Measurements from ENCODE around the gene CISTR.
"Not testable (repeated sequence)": the region's sequence is repeated elsewhere in the genome, so short reads cannot be mapped to it uniquely, and the experiment has no call there.

Gene CISTR

GRCh38 chr12:53720946-53721345 lies 30.8 kb downstream of the CISTR start:
- Mint-ChIP-seq H3K9me3 (no peaks in the 10 kb centered on the region), H3K27ac (no peak overlapping the region), H3K36me3 (ENCODE audit: low read depth) (peaks cover 68% of the 10 kb centered on the region), H3K4me3 (no peak overlapping the region), H3K4me1 (peaks cover 22% of the 10 kb centered on the region), H3K27me3 (ENCODE audit: low read depth, poor library complexity) (peaks cover 14% of the 10 kb centered on the region)
- DNase-seq: no peak
- TF ChIP-seq CTCF (IDR thresholded peaks at IDR 0.05): no peak

- no peak for TF ChIP-seq CTCF (IDR thresholded peaks at IDR 0.05)
- Mint-ChIP-seq H3K4me1 (peaks cover 18% of the 10 kb centered on the region), H3K27me3 (ENCODE audit: low read depth, poor library complexity) (peaks cover 17% of the 10 kb centered on the region), H3K27ac (no peak overlapping the region), H3K9me3 (no peaks in the 10 kb centered on the region), H3K4me3 (no peak overlapping the region), H3K36me3 (ENCODE audit: low read depth) (peaks cover 74% of the 10 kb centered on the region)
- no peak for DNase-seq
Observed at GRCh38 chr12:53719649-53720048, 32.1 kb downstream of the CISTR start.

- peaks cover 23% of the 10 kb centered on the region for H3K27me3 Mint-ChIP-seq (ENCODE audit: low read depth, poor library complexity)
- H3K36me3 Mint-ChIP-seq (ENCODE audit: low read depth): peaks cover 71% of the 10 kb centered on the region
- not testable (repeated sequence) for DNase-seq, H3K4me3 Mint-ChIP-seq, H3K9me3 Mint-ChIP-seq, H3K27ac Mint-ChIP-seq
- peaks cover 16% of the 10 kb centered on the region for H3K4me1 Mint-ChIP-seq
Observed at GRCh38 chr12:53718567-53718966, 33.2 kb downstream of the CISTR start.

GRCh38 chr12:53717319-53717718 lies 34.5 kb downstream of the CISTR start:
- no peak overlapping the region for H3K27ac Mint-ChIP-seq
- H3K4me3 Mint-ChIP-seq: no peak overlapping the region
- H3K4me1 Mint-ChIP-seq: peaks cover 10% of the 10 kb centered on the region
- TF ChIP-seq CTCF (IDR thresholded peaks at IDR 0.05): no peak
- H3K27me3 Mint-ChIP-seq (ENCODE audit: low read depth, poor library complexity): peaks cover 34% of the 10 kb centered on the region
- H3K9me3 Mint-ChIP-seq: no peaks in the 10 kb centered on the region
- no peak for DNase-seq
- H3K36me3 Mint-ChIP-seq (ENCODE audit: low read depth): peaks cover 71% of the 10 kb centered on the region

GRCh38 chr12:53714004-53714403 lies 37.8 kb downstream of the CISTR start:
- H3K4me3 Mint-ChIP-seq: no peak overlapping the region
- H3K27ac Mint-ChIP-seq: no peak overlapping the region
- peaks cover 23% of the 10 kb centered on the region for H3K4me1 Mint-ChIP-seq
- no peak for DNase-seq
- TF ChIP-seq CTCF (IDR thresholded peaks at IDR 0.05): no peak
- peaks cover 41% of the 10 kb centered on the region for H3K36me3 Mint-ChIP-seq (ENCODE audit: low read depth)
- H3K27me3 Mint-ChIP-seq (ENCODE audit: low read depth, poor library complexity): peaks cover 61% of the 10 kb centered on the region
- no peaks in the 10 kb centered on the region for H3K9me3 Mint-ChIP-seq

GRCh38 chr12:53713516-53713915 lies 38.3 kb downstream of the CISTR start:
- Mint-ChIP-seq H3K27ac (no peak overlapping the region), H3K4me1 (peaks cover 27% of the 10 kb centered on the region), H3K4me3 (no peak overlapping the region), H3K36me3 (ENCODE audit: low read depth) (peaks cover 41% of the 10 kb centered on the region), H3K9me3 (no peaks in the 10 kb centered on the region), H3K27me3 (ENCODE audit: low read depth, poor library complexity) (peaks cover 66% of the 10 kb centered on the region)
- TF ChIP-seq CTCF (IDR thresholded peaks at IDR 0.05): no peak
- no peak for DNase-seq

Measured in nephron progenitor cell (in vitro differentiated cells).